ENCODE results near the gene CPNE2.
A peak's percentile ranks its signal among the peaks of the same experiment; 100 is the strongest.
"Not testable (repeated sequence)": the region's sequence is repeated elsewhere in the genome, so short reads cannot be mapped to it uniquely, and the experiment has no call there.

Gene CPNE2

GRCh38 chr16:57098188-57098841, 5.9 kb downstream of the CPNE2 start:
- Histone ChIP-seq H3K36me3 (no peaks in the 10 kb centered on the region), H3K27me3 (no peaks in the 10 kb centered on the region), H3K4me1 (peaks cover 7% of the 10 kb centered on the region), H3K4me3 (ENCODE audit: low read depth, low read length) (no peak overlapping the region; the same call in 1 of the 2 replicates), H3K9me3 (no peaks in the 10 kb centered on the region)
- TF ChIP-seq, protein P1, sequence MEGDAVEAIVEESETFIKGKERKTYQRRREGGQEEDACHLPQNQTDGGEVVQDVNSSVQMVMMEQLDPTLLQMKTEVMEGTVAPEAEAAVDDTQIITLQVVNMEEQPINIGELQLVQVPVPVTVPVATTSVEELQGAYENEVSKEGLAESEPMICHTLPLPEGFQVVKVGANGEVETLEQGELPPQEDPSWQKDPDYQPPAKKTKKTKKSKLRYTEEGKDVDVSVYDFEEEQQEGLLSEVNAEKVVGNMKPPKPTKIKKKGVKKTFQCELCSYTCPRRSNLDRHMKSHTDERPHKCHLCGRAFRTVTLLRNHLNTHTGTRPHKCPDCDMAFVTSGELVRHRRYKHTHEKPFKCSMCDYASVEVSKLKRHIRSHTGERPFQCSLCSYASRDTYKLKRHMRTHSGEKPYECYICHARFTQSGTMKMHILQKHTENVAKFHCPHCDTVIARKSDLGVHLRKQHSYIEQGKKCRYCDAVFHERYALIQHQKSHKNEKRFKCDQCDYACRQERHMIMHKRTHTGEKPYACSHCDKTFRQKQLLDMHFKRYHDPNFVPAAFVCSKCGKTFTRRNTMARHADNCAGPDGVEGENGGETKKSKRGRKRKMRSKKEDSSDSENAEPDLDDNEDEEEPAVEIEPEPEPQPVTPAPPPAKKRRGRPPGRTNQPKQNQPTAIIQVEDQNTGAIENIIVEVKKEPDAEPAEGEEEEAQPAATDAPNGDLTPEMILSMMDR (IDR thresholded peaks at IDR 0.05; ENCODE audit: low read depth, low read length), result no peak
- DNase-seq, result peak; percentile 64

DNA sequence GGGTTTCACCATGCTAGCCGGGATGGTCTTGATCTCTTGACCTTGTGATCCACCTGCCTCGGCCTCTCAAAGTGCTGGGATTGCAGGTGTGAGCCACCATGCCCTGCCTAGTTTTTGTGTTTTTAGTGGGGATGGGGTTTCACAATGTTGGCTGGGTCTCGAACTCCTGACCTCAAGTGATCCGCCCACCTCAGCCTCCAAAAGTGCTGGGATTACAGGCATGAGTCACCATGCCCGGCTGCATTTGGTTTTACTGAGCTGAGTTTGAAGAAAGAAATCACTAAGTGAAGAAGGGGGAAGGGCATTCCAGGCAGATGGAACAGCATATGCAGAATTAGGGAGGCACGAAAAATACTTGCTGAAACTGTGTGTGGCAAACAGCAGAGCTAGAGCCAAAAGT, 7.6 kb downstream of the CPNE2 start:
- not testable (repeated sequence) for H3K9me3 ChIP-seq; DNase-seq; H3K36me3 ChIP-seq; H3K4me3 ChIP-seq (ENCODE audit: low read depth, low read length); H3K4me1 ChIP-seq; H3K27me3 ChIP-seq

DNA sequence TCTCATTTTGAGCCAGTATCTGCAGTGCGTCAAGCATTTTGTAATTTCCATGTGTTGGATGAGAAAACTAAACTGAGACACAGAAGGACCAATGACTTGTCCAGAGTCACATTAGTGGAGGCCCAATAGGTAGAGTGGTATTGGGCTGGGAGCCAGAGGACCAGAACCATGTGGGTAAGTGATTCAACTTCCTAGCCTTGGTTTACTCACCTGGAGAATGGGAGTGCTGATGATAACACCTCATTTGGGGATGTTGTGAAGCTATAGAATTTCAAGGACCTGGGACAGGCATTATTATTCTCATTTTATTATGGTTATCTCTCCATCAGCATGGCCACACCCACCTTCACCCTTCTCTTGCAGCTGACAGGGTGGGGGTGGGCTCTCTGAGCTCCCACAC, 8.1 kb downstream of the CPNE2 start:
- Histone ChIP-seq H3K27me3 (no peaks in the 10 kb centered on the region), H3K4me1 (peaks cover 7% of the 10 kb centered on the region), H3K9me3 (no peaks in the 10 kb centered on the region), H3K4me3 (ENCODE audit: low read depth, low read length) (no peak overlapping the region), H3K36me3 (no peaks in the 10 kb centered on the region)
- TF ChIP-seq, protein P1 (IDR thresholded peaks at IDR 0.05; ENCODE audit: low read depth, low read length), result no peak
- no peak for DNase-seq

DNA sequence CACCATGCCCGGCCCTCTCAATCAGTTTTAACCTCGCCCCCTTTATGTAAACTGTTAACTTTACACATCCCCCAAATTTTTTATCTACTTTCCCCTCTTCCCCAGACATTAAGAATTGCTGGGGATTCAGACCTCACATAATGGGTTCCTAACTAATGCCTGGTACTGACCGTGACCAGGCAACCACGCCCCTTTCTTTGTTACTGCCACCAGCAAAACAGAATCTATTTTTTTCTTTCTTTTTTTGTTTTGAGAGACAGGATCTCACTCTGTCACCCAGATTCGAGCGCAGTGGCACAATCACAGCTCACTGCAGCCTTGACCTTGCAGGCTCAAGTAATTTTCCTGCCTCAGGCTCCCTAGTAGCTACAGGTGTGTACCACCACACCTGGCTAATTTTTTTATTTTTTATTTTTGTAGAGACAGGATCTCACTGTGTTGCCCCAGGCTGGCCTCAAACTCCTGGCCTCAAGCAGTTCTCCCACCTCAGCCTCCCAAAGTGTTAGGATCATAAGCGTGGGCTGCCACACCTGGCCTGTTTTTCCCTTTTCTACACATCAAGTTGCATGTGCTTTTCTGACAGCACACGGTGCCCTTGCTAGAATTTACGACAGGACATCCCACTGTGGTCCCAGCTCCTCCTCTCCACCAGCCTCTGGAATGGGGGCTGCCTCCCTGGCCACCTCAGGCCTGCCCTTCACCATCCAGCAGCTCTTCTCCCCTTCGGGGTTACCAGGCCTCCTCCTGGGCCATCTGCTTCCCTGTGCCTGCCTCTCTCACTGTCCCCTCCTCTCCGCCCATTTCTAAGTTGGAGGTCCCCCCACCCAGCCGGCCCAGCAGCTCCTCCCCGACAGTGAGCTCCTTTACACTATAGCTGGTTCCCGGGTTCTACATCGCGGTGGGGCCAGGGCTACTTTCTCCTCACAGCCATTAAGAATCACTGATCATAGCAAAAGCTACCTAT, 10.8 kb downstream of the CPNE2 start:
- Histone ChIP-seq H3K27me3 (no peaks in the 10 kb centered on the region), H3K4me3 (ENCODE audit: low read depth, low read length) (no peak overlapping the region), H3K36me3 (no peaks in the 10 kb centered on the region), H3K9me3 (no peaks in the 10 kb centered on the region), H3K4me1 (peaks cover 6% of the 10 kb centered on the region)
- TF ChIP-seq, protein P1 (IDR thresholded peaks at IDR 0.05; ENCODE audit: low read depth, low read length), result no peak
- no peak for DNase-seq

DNA sequence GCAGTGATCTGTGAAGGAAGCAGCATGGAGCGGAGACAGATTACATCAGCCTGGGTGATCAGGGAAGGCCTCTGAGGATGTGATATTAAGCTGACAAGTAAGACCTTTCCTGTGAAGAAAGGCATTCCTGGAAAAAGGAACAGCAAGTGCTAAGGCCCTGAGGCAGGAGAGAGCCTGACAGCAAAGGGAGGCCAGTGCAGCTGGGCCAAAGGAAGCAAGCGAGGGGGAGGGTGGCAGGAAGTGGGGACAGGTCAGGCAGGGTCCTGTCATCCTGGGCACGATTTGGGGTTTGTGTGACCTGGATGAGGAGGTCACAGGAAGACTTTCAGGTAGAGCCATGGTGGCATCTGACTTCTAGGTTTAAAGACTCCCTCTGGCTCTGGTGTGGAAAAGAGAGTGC, 12.3 kb downstream of the CPNE2 start:
- DNase-seq, result no peak
- 0 out of 2 replicates have a peak, but pooled peaks cover under 1% of the 10 kb centered on the region for H3K4me1 ChIP-seq
- H3K9me3 ChIP-seq, result no peaks in the 10 kb centered on the region
- TF ChIP-seq, protein P1 (IDR thresholded peaks at IDR 0.05; ENCODE audit: low read depth, low read length), result no peak
- H3K4me3 ChIP-seq (ENCODE audit: low read depth, low read length), result no peak overlapping the region
- H3K27me3 ChIP-seq, result no peaks in the 10 kb centered on the region
- H3K36me3 ChIP-seq, result no peaks in the 10 kb centered on the region

GRCh38 chr16:57105184-57105583, 12.8 kb downstream of the CPNE2 start:
- Histone ChIP-seq H3K9me3 (no peaks in the 10 kb centered on the region), H3K27me3 (no peaks in the 10 kb centered on the region), H3K36me3 (no peaks in the 10 kb centered on the region), H3K4me1 (0 out of 2 replicates have a peak, but pooled peaks cover 2% of the 10 kb centered on the region), H3K4me3 (ENCODE audit: low read depth, low read length) (no peak overlapping the region)
- TF ChIP-seq, protein P1 (IDR thresholded peaks at IDR 0.05; ENCODE audit: low read depth, low read length), result no peak
- no peak for DNase-seq

Data from BE2C (cell line).